IPS-NIHi7 (cell line): ENCODE results near the gene CHD6.

Source experiments
- DNase-seq: peaks from one replicate; pipeline ENCODE4 v3.0.0; 2012; ENCODE audit warnings: mixed read lengths; ENCODE audit errors: extremely low spot score

Gene CHD6

DNA sequence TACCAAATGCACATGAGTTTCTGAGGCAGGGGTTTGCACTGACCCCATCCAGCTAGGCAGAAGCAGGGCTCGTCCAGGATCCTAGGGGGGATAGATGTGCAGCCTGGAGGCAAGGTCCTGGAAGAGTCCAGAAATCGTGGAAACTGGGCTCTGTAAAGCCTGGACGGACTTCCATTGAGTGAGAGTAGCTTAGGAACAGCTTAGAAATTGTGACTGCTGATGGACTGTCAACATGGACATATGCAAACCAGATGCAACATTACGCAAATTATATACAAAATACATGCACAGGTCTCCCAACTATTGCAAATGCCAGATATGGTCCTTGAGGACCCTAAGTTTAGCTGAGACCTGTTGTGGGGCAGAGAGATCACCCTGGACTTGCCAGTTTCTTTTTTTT is 246.8 kb downstream of the CHD6 start:
- DNase-seq, result no peak

DNA sequence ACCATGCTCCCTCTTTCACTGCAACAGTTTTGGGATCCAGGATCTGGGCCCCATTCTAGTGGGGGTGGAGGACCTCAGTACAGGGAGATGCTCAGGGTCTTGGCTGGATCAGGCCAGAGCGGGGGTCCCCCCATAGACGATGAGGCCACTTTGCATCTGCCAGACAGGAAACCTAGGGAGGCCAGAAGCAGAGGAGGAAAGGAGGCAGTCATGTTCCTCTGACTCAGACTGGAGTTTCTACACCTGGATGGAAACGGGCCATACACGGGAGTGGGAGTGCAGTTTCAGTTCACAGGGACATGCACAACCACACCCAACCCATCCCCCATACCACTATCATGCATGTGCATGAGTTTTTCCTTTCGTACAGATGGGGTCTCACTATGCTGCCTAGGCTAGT is 248.0 kb downstream of the CHD6 start:
- no peak for DNase-seq

DNA sequence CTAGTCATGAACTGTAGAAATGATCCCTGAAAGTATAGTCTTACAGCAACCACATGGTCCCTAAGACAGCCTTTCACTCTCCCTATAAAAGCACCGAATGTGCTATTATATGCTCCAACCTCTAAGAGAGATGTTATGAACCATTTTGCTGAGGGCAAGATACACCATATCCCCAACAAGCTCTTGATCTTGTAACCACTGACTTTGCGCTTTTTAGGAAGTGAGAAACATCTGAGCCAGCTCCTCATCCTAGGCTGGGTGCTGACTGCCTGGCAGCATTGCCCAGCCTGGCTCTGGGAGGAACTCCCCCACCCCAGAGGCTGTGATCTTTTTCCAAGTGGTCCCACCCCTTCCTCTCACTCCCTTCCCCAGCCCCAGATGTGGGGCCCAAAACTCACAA is 248.5 kb downstream of the CHD6 start:
- no peak for DNase-seq

DNA sequence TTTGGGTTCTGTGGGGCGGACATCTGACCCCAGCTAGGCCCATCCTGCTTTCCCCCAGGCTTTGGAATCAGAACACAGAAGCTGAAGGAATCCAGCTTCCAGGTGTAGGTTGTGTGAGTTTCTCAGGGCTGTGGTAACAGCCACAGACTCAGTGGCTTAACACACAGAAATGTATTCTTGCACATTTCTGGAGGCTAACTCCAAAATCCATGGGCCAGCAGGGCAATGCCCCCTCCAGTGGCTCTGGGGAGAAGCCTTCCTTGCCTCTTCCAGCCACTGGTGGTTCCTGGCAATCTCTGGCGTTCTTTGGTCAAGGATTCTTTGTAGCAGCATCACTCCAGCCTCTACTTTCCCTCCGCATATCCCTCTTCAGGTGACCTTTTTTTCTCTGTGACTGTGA is 250.2 kb downstream of the CHD6 start:
- DNase-seq, result no peak

DNA sequence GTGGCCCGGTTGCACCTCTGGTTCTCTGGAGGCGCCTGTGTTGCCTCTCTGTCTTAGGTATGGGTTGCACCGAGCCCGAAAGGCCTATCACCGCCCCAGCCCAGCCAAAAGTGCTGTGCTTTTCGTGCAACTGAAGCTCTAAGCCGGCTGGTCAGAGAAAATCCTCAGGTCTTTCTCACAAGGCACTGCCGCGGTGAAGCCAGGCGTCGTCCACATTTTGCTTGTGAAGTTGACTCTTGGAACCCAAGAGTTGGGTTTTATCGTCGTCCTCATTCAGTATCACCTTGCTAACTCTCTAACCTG is 250.8 kb downstream of the CHD6 start:
- DNase-seq, result no peak

DNA sequence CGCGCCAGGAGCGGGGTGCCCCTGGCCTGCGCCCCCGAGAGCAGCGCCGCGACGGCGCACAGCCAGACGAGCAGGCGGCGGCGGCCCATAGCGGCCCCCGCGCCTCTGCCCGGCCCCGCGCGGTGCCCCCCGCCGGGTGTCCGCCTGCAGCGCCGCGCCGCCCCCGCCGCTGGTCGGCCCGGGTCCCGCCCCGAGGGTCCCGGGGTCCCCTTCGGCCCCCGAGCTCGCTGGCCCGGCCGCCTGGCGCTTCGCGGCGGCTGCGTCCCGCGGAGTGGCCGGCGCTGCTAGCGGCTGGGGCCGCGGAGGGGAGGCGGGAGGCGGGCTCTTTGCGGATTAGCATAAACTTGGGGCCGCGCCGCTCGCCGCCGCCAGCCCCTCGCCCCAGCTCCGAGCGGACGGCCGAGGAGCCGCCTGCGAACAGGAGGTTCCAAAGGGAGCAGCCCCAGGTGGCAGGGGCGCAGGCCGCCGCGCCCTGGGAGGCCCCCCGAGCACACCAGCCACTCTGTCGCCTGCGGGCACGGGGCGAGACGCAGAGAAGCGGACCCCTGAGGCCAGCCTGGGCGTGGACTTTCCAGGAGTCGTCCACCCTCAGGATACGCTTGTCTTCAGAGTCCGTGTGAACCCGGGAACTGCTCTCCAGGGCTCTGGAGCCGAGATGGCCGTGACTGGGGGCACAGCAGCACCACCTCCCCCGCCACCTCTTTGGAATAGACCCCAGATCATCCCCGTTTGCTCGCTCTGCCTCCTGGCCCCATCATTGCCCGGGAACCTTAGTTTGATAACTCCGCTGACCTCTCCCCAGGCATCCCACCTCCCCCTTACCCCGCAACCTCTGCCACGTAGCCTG is 251.4 kb downstream of the CHD6 start, which contains the start of gene EMILIN3:
EMILIN3 (minus strand) TSS at position 273 of the 847 bp plus-strand sequence; CDS start at position 89, 184 bp downstream.
- DNase-seq, result peak; percentile 80

DNA sequence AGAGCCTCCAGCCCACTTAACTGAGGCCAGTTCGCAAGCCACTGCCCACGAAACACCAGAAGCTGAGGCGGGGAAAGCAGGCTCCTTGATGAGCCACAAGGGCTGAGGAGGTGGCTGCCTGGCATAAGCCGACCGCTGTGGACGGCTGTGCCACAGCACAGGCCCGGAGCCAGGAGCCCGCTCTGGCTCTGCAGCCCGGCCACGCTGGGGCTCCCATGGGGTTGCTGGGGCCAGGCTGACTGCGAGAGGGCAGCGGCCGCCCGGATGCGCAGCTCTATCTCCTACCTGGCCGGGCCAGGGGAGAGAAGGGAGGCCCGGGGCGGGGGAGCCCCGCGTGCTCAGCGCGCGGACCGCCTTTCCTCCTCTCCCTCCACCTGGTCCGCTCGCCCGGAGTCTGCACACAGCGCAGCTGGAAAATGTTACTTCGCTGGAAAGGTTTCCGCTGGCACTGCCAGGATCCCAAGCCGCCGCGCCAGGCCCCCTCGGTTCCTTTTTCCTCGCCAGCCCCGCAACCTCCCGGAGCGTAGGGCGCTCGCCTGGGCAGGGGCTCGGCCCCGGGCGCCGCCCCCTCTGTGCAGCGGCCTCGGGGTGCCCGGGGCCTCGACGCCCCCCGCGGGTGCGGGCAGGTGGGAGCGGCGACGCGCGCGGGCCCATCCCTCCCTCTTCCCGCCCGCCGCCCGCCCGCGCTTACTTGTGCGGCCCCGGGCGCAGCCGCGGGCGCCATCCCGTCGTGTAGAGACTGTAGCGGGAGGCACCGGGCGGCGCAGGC is 252.2 kb downstream of the CHD6 start:
- peak; percentile 46 for DNase-seq

DNA sequence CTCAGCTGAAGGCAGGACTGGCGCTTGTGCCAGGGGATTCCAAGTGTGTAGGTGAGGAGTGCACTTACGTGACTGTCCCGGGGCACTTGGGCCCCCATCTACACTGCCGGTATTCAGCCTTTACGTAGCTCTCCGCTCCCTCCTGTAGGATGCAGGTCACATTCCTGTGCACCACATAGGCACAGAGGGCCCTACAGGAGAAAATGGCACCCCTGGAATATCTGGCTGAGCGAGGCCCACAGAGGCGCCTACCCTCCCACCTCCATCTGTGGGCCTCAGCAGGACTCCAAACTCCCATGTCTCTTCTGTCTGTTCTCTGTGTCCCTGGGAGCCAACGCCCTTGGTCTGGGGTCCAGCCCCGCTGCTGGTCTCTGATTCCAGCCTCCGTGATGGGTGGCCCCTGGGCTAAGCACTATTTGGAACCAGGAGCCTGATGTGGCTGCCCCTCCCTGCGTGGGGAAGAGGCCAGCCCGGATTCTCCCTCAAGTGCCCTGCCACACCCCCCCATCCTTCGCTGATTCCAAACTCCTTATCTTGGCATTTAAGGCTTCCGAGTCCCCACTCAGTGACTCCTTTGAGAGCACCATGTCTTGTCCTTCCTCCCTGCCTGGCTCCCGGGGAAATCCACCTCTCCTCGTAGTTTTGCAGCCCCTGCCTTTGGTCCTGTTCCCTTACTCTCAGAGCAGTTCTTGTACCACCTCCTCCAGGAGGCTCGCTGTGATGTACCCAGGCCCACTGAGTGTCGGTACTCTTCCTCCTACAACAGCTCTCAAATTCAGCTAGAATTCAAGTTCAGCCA is 253.0 kb downstream of the CHD6 start:
- DNase-seq, result no peak

DNA sequence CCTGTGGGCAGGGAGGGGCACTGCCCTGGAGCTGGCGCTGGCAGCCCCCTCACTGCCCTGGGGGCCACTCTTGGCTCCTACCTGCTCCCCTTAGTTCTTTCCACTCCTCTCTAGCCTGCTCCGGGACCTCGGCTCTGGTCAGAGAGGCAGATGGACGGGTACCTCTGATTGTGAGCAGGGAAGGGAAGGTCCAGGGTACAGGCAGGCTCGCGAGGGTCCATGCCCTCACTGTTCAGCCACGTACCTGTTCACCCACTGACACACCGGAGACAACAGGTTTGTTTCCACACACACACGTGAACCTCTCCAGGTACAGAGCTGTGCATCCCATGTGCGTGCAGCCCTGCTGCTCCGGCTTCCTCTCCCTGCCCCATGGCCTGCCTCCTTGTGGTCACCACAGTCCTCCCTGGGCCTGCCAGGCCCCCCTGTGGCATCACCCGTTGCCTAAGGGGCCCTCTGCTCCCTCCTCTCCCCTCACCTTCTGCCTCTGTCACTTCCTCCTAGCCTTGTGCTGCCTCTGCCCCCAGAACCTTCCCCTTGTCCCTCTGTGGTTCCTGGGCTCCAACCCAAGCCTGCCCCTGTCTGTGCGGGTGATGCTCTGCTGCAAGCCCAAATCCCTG is 253.8 kb downstream of the CHD6 start:
- no peak for DNase-seq

DNA sequence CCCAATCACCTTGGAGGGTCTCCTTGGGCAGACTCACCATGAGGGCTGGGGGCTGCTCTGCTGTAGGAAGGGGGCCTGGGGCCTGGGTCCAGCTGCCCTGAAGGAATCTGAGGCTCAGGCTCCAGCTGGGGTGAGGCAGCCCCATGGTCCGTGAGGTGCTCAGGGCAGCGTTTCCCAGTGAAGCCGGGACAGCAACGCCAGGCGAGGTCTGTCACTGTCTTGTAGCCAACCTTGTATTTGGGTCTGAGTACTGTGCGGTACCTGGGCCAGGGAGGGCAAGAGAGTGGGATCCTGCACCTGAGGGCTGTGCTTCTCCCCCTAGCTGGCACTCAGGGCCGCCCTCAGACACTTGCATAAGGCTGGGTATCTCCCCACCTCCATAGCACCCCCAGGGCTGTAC is 254.6 kb downstream of the CHD6 start:
- DNase-seq, result no peak

DNA sequence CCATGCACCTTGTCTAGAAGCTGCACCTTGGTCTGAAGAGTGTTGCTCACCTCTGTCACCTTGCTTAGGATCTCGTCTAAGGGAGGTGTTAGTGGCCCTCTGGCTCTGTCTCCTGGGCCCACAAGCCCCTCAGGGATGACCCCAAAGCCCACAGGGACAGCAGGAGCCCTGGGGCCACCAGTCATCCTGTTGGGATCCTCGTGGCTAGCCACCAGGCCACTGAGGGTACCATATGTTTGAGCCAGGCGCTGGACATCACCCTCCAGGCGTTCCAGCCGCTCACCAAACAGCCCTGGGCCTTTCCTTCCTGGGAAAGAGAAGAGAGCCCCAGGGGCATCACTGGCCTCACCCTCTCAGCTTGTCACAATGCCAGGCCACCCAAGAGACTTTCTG is 255.4 kb downstream of the CHD6 start:
- no peak for DNase-seq

DNA sequence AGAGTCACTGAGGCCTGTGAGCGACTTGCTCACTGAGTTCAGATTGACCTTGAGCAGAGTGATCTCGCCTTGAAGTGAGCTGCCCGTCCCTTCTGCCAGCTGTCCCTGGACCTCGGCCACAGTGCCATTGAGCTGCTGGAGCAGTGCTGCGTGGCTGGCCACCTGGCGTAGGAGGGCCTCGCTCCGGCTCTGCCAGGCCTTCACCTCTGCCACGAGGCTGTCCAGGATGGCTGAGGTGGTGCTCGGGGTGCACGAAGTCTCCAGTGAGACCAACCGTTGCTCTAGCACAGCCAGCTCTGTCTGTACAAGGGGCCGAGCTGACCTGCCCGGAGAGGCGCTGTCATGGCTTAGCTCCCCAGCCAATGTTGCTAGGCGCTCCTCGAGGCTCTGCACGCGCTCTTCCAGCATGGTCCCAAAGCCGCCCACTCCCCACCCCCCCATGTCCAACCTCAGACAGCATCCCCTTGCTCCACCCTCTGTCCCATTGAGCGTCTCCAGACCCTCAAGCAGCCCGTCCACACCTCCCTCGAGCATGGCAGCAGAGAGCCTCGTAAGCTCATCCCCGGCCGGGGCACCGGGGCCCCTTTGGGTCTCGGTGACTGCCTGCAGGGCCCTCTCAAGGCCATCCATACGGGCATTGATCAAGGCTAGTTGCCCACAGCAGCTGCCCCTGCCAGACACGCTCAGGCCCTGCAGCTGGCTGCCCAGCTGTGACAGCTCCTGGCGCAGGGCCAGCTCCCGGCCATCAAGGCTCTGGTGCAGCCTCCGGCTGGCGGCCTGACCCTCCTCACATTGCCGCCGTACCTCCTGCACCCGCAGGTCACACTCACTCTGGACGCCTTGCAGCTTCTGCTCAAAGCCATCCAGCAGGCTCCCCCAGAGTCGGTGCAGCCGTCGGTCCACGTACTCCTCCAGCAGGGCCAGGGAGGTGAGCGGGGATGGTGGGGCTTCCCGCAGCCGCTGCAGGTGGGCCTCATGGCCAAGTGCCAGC is 256.1 kb downstream of the CHD6 start:
- DNase-seq, result no peak

DNA sequence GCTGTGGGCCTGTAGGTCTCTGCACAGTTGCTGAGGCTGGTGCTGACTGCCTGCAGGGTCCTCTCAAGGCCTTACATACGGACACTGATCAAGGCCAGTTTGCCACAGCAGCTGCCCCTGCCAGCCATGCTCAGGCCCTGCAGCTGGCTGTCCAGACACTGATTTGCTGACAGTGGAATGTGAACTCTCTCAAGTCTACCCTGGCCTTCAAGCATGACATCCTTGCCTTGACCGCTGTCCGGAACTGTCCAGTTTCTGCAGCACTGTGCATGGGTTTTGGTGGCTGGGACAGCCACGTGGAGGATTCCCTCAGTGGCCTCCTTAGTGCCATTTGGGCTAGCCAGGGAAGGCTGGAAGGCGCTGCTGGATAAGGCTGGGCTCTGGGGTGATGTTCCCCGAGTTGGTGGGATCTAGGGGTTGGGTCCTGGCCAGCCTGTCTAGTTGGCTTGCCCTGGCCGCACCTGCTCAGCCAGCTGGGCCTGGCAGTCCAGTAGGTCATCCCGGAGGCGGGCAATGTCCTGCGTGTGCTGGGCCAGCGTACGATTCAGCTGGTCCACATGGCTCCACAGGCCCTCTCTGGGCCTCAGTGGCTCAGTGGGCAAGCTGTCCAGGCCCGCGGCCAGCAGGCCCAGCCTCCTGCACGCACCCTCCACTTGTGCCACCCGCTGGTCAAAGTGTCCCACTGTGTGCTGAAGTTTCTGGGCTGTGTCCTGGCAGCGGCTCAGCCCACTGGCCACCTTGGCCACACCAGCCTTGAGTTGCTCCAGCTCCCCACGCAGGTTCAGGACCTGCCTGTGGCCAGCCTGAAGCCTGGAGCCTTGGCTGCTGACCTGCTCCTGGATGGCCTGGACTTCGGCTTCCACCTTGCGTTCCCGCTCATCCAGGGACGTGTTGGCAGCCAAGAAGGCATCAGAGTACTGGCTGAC is 257.1 kb downstream of the CHD6 start:
- DNase-seq, result no peak

DNA sequence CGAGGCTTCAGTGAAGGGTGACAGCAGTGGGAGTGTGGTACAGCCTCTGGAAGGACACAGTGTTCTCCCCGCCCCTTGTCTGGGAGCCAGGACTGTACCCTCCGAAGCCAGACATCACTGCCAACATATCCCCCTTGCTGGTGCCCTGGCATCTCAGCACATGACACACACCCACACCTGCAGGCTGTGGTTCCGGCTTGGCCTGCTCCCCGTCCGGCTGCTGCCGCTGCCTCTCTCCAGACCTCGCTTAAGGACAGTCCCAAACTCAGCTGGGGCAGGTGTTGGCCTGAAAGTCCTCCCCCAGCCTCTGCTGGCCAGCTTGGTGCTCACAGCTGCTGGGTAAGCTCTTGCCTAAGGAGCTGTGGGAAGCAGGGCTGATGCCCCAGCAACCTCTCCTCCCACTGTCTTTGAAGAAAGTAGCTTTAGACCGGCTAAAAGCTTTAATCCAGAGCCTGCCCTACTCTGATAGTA is 258.6 kb downstream of the CHD6 start:
- DNase-seq, result no peak

DNA sequence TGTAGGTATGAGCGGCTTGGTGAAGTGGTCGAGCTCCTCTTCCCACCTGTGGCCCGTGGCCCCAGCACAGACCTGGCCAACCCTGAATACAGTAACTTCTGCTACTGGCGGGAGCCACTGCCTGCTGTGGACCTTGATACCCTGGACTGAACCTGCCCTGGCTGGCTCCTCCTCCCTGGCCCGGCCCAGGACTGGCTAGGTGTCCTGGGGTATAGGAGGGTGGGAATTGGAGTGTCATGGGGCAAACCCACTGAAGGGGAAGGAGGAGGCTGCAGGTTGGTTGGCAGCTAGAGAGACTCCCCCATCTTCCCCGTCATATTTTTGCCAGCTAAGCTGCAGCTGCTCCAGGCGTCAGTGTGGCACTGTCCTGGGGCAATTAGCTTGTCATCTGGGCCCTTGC is 259.5 kb downstream of the CHD6 start:
- no peak for DNase-seq

DNA sequence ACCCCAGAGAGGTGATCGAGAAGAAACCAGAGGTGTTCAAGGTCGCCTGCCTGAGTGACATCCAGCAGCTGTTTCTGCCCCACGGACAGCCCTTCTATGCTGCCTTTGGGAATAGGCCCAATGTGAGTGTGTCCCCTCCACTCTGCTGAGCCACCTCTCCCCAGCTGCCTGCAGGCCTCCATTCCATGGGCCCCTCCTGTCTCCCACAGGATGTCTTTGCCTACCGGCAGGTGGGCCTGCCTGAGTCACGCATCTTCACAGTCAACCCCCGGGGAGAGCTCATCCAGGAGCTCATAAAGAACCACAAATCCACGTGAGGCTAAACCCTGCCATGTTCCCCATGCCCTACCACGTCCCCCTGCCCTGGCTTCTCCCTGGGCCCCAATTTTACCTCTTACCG is 259.9 kb downstream of the CHD6 start:
- DNase-seq, result no peak

DNA sequence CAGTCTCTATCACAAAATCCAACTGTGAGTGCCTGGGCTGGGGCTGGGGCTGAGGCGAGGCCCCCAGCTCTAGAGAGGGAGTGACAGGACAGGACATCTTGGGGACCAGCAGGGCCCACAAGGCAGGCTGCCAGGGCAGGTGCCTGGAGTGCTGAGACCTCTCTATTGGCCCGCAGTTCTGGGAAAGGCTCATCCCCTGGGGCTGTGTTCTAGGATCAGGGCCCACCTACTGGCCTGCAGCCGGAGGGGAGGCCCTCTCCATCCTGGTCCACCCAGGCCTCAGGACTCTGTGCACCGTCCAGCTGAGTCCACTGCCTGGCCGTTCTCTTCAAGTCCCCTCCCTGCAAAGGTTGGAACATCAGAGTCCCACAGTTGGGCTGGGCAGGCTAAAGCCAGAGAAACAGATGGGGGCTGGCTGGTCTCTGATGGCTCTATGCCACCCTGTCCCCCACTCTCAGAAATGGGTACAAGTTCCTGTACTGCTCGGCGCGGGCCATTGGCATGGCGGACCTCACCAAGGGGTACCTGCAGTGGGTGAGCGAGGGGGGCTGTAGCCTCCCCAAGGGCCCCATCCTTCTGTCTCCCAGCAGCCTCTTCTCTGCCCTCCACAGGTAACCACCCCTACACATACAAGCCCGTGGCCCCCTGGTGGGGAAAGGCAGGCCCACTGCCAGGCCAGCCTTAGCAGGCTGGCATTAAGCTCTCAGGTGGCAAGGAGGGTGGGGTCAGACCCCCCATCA is 260.6 kb downstream of the CHD6 start:
- DNase-seq, result no peak

DNA sequence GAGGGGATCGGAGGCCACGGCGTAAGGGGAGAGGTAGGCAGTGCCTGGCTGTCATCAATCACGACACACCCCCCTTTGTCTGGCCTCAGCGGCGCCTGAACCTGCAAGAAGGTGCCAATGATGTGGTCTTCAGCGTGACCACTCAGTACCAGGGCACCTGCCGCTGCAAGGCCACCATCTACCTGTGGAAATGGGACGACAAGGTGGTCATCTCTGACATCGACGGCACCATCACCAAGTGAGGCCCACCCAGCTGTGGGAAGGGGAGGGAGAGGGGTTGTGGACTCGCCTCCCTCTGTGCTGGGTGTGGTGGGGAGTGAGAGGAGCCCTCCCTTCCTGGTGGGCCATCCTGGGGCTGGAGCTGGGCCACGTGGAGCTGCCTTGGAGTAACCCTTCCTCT is 261.2 kb downstream of the CHD6 start:
- DNase-seq, result no peak
